Endothelial cell (in vitro differentiated cells): ENCODE measurements around the gene RAB11FIP5. TPM values are rescaled to one million over a fixed set of nuclear protein-coding genes. Genes with fewer than 3 reads are reported as not detected.
A peak's percentile ranks its signal among the peaks of the same experiment; 100 is the strongest.
"Not testable (repeated sequence)": the region's sequence is repeated elsewhere in the genome, so short reads cannot be mapped to it uniquely, and the experiment has no call there.

ENCODE experiments used
- DNase-seq: peaks from one replicate; pipeline ENCODE4 v3.0.0; 2021; ENCODE audit warnings: low spot score
- H3K27ac Mint-ChIP-seq: one replicate; pipeline ENCODE4 v1.8.0; 2021; ENCODE audit warnings: mixed read lengths, inconsistent platforms; ENCODE audit not compliant: unreplicated experiment
- H3K27me3 Mint-ChIP-seq: one replicate; pipeline ENCODE4 v1.8.0; 2021; ENCODE audit warnings: mild to moderate bottlenecking, moderate library complexity, mixed read lengths, inconsistent platforms; ENCODE audit not compliant: unreplicated experiment
- H3K36me3 Mint-ChIP-seq: one replicate; pipeline ENCODE4 v1.8.0; 2021; ENCODE audit warnings: mild to moderate bottlenecking, low read depth, mixed read lengths, inconsistent platforms; ENCODE audit not compliant: unreplicated experiment
- H3K4me1 Mint-ChIP-seq: one replicate; pipeline ENCODE4 v1.8.0; 2021; ENCODE audit warnings: mild to moderate bottlenecking, mixed read lengths, inconsistent platforms; ENCODE audit not compliant: unreplicated experiment
- H3K4me3 Mint-ChIP-seq: one replicate; pipeline ENCODE4 v1.8.0; 2021; ENCODE audit warnings: mild to moderate bottlenecking, mixed read lengths, inconsistent platforms; ENCODE audit not compliant: unreplicated experiment
- H3K9me3 Mint-ChIP-seq: one replicate; pipeline ENCODE4 v1.8.0; 2021; ENCODE audit warnings: mixed read lengths, inconsistent platforms; ENCODE audit not compliant: unreplicated experiment
- total RNA-seq: library from RNA; stranded (reverse); fragmentation: NEBNext Ultra II Directional; extraction: Animal tissue kit (Norgen Biotek cat#: 25700); gene quantifications from one replicate; pipeline ENCODE4 v1.2.1, GENCODE V29; 2021; ENCODE audit not compliant: unreplicated experiment
- TF ChIP-seq, protein P1 (sequence below): fragments of 200-600 bp; sonication (generic); IDR thresholded peaks from one replicate; pipeline ENCODE4 v1.5.0; 2021; ENCODE audit warnings: antibody characterized with exemption; ENCODE audit not compliant: unreplicated experiment

RAB11FIP5 gene
- total RNA-seq, 1 donor from 2014 or later, result 27.8 TPM

DNA sequence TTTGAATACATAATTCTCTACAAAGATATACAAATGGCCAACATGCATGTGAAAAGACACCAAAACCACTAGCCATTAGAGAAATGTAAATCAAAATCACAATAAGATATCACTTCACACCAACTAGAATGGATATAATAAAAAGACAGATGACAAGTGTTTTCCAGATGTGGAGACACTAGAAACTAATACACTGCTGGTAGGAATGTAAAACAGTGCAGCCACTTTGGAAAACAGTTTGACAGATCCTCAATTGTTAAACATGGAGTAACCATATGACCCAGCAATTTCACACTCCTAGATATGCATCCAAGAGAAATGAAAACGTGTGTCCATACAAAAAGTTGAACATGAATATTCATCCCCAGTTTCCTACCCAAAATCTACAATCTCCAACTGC is 9.8 kb upstream of the RAB11FIP5 start:
- H3K36me3 Mint-ChIP-seq, result no peaks in the 10 kb centered on the region
- DNase-seq, result no peak
- no peaks in the 10 kb centered on the region for H3K27me3 Mint-ChIP-seq
- TF ChIP-seq, protein P1, sequence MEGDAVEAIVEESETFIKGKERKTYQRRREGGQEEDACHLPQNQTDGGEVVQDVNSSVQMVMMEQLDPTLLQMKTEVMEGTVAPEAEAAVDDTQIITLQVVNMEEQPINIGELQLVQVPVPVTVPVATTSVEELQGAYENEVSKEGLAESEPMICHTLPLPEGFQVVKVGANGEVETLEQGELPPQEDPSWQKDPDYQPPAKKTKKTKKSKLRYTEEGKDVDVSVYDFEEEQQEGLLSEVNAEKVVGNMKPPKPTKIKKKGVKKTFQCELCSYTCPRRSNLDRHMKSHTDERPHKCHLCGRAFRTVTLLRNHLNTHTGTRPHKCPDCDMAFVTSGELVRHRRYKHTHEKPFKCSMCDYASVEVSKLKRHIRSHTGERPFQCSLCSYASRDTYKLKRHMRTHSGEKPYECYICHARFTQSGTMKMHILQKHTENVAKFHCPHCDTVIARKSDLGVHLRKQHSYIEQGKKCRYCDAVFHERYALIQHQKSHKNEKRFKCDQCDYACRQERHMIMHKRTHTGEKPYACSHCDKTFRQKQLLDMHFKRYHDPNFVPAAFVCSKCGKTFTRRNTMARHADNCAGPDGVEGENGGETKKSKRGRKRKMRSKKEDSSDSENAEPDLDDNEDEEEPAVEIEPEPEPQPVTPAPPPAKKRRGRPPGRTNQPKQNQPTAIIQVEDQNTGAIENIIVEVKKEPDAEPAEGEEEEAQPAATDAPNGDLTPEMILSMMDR, result no peak
- no peak overlapping the region for H3K27ac Mint-ChIP-seq
- H3K4me1 Mint-ChIP-seq, result peaks cover 4% of the 10 kb centered on the region
- no peak overlapping the region for H3K4me3 Mint-ChIP-seq
- no peaks in the 10 kb centered on the region for H3K9me3 Mint-ChIP-seq

- not testable (repeated sequence) for DNase-seq, H3K27ac Mint-ChIP-seq, H3K27me3 Mint-ChIP-seq, H3K4me1 Mint-ChIP-seq, H3K9me3 Mint-ChIP-seq, H3K4me3 Mint-ChIP-seq, H3K36me3 Mint-ChIP-seq
Measured at GRCh38 chr2:73119611-73120239, 7.0 kb upstream of the RAB11FIP5 start.

GRCh38 chr2:73117441-73117840 is 4.7 kb upstream of the RAB11FIP5 start:
- no peak overlapping the region for H3K4me3 Mint-ChIP-seq
- TF ChIP-seq, protein P1, result no peak
- no peaks in the 10 kb centered on the region for H3K36me3 Mint-ChIP-seq
- DNase-seq, result no peak
- H3K27ac Mint-ChIP-seq, result no peak overlapping the region
- no peaks in the 10 kb centered on the region for H3K9me3 Mint-ChIP-seq
- H3K27me3 Mint-ChIP-seq, result peaks cover 4% of the 10 kb centered on the region
- no peaks in the 10 kb centered on the region for H3K4me1 Mint-ChIP-seq

- Mint-ChIP-seq H3K4me3 (no peak overlapping the region), H3K4me1 (peaks cover 2% of the 10 kb centered on the region), H3K27me3 (peaks cover 6% of the 10 kb centered on the region), H3K36me3 (no peaks in the 10 kb centered on the region), H3K27ac (no peak overlapping the region), H3K9me3 (no peaks in the 10 kb centered on the region)
- no peak for DNase-seq
- TF ChIP-seq, protein P1, result no peak
Measured at GRCh38 chr2:73116182-73116960, 3.6 kb upstream of the RAB11FIP5 start.

GRCh38 chr2:73114273-73114867 is 1.6 kb upstream of the RAB11FIP5 start:
- TF ChIP-seq, protein P1, result no peak
- Mint-ChIP-seq H3K36me3 (no peaks in the 10 kb centered on the region), H3K27me3 (peaks cover 7% of the 10 kb centered on the region), H3K9me3 (no peaks in the 10 kb centered on the region), H3K4me3 (peak overlapping the region; percentile 22), H3K4me1 (peaks cover 19% of the 10 kb centered on the region), H3K27ac (no peak overlapping the region)
- DNase-seq, result no peak
